CD4-positive, alpha-beta T cell treated with Interleukin-6 at 100 ng/mL for 8 hours (primary cell): ENCODE results near the gene SNTB2.
"Not testable (repeated sequence)": the region's sequence is repeated elsewhere in the genome, so short reads cannot be mapped to it uniquely, and the experiment has no call there.

ENCODE experiments used
- DNase-seq: peaks from one replicate; pipeline ENCODE4 v3.0.0-alpha.2; 2020; ENCODE audit warnings: mixed read lengths, low spot score

The SNTB2 gene

GRCh38 chr16:69186642-69187445, at the start of gene SNTB2:
TSS of gene SNTB2 (plus strand) at chr16:69187164. CDS start at chr16:69187167, 3 bp downstream.
- peak; percentile 77 for DNase-seq

GRCh38 chr16:69138608-69139007, 48.4 kb upstream of the SNTB2 start:
- DNase-seq: no peak

- DNase-seq: not testable (repeated sequence)
Measured at GRCh38 chr16:69139464-69139863, 47.5 kb upstream of the SNTB2 start.

GRCh38 chr16:69141014-69141413, 46.0 kb upstream of the SNTB2 start:
- DNase-seq: no peak

GRCh38 chr16:69141936-69142335, 45.0 kb upstream of the SNTB2 start:
- DNase-seq: no peak

GRCh38 chr16:69143116-69143515, 43.8 kb upstream of the SNTB2 start:
- DNase-seq: no peak

GRCh38 chr16:69145658-69146057, 41.3 kb upstream of the SNTB2 start:
- no peak for DNase-seq

GRCh38 chr16:69149621-69150020, 37.3 kb upstream of the SNTB2 start:
- DNase-seq: not testable (repeated sequence)

GRCh38 chr16:69150146-69150865, 36.7 kb upstream of the SNTB2 start:
- peak; percentile 66 for DNase-seq

GRCh38 chr16:69157196-69157595, 29.8 kb upstream of the SNTB2 start:
- no peak for DNase-seq

GRCh38 chr16:69160192-69160591, 26.8 kb upstream of the SNTB2 start:
- DNase-seq: no peak

GRCh38 chr16:69165584-69165983, 21.4 kb upstream of the SNTB2 start:
- no peak for DNase-seq

GRCh38 chr16:69166221-69166833, 20.6 kb upstream of the SNTB2 start:
- DNase-seq: peak; percentile 11

GRCh38 chr16:69166946-69167930, 19.7 kb upstream of the SNTB2 start:
- DNase-seq: no peak

GRCh38 chr16:69169051-69169450, 17.9 kb upstream of the SNTB2 start:
- DNase-seq: no peak

- DNase-seq: no peak
Measured at GRCh38 chr16:69169607-69170352, 17.2 kb upstream of the SNTB2 start.

GRCh38 chr16:69171325-69172084, 15.5 kb upstream of the SNTB2 start:
- no peak for DNase-seq

GRCh38 chr16:69176033-69176800, 10.7 kb upstream of the SNTB2 start:
- no peak for DNase-seq

- DNase-seq: no peak
Measured at GRCh38 chr16:69179328-69180010, 7.5 kb upstream of the SNTB2 start.
